ENCODE measurements around the gene MICU1. TPM values are rescaled to one million over a fixed set of nuclear protein-coding genes. Genes with fewer than 3 reads are reported as not detected.
"Not testable (repeated sequence)": the region's sequence is repeated elsewhere in the genome, so short reads cannot be mapped to it uniquely, and the experiment has no call there.

The MICU1 gene
- polyA plus RNA-seq, 1 donor = 79.2 TPM

DNA sequence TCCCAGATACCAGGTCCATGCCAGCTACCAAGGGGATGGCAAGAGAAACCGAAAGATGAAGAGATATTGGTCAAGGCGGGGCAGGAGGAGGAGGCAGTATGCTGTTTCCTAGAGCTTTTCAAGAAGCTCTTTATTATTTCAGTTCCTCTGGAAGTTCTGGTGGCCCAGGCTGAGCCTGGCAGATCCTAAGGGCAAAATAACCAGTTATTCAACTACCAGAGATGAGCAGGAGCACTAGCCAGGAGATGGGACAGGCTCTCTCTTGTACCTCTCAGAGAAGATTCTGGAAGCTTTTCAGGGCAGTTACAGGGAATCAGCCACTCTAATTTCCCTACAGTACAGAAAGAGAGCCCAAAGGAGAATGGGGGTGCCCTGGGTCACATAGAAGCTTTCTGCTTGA is 276.4 kb downstream of the MICU1 start:
- DNase-seq = no peak

DNA sequence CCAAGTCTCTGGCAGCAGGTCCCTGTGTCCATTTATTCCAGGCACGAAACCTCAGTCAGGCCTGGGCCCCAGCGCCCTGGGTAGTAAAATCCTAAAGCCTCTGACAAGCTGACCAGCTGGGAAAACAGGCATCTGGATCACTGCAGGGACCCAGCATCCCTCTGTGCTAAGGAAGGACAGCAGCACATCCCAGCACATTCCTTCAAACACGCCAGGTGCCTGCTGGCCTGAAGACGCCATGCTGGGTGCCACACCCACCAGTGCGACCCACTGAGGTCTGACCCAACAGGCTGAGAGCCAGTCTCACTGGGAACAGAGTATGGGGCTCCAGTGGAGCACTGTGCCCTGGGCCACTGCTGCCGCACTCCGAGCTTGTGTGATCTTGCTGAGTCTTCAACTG is 277.6 kb downstream of the MICU1 start:
- DNase-seq = no peak

DNA sequence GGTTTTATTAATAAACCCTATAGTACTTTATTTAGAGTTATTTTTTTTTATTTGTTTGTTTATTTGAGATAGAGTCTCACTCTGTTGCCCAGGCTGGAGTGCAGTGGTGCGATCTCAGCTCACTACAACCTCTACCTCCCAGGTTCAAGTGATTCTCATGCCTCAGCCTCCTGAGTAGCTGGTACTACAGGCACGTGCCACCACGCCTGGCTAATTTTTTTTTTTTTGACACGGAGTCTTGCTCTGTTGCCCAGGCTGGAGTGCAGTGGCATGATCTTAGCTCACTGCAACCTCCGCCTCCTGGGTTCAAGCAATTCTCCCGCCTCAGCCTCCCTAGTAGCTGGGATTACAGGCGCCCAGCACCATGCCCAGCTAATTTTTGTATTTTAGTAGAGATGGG is 279.8 kb downstream of the MICU1 start:
- DNase-seq = not testable (repeated sequence)

DNA sequence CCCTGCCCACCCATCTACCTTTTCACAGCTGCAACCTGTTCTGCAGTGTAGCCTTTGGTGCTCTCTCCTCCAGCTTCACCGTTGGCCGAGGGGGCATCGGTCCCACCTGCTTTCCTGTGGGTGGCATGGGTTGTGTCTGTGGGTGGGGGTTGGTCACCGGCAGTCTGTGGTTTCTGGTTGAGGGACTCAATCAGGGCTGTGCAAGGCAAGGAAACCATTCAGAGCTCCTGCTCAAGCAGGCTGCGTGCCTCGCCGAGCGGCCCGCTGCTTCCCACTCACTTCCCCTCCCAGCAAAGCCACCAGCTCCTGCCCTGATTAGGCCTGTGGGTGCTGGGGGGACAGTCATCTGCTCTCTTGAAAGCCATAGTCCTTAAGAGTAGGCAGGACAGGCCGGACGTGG is 280.9 kb downstream of the MICU1 start:
- no peak for DNase-seq

DNA sequence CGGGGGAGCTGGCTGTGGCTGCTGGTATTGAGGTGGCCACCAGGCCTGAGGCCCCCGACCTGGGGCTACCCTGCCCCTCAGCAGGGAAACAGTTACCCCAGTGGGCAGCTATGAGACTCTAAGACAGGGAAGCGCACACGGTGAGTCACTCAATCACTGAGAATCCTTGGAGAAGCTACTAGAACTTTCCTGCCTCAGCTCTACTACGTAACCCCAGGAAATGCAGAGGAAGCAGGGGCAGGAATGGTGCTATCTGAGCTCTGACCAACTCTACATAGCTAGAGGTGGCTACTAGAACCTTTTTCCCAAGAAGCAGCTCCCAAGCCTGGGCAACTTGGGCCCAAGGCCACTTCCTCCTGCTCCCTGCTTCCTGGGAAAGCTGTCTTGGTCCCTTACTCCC is 283.0 kb downstream of the MICU1 start:
- no peak for DNase-seq

DNA sequence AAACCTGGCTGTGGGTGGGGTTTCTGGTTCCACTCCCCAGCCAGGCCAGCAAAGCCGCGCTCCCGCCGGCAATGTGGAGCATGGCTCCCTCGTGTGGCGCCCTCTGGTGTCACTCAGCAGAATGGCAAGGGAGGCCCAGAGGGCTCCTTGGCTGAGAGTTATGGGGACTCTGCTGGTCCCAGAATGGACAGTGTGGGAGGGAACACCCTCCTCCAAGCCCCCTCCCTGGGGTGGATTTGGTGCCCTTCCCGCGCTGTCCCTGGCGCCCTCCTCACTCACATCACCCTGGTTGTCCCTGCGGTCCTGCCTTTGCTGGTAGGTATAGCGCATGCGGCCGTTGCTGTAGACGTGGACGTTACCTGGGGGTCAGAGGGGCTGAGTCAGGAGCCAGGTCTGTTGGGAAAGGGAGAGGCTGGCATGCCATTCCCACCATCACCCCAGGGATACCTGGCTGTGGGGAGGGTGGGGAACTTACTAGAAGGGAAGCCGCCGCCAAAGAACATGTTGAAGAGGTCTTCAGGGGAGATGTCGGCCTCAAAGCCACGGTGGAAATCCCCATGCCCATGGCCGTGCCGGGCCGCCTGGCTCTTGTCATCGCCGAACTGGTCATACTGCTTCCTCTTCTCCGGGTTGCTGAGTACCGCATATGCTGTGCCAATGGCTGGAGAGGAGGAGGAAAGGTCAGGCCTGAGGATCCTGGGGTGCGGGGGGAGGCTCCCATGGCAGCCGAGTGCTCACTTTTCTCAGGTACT is 285.2 kb downstream of the MICU1 start:
- no peak for DNase-seq

DNA sequence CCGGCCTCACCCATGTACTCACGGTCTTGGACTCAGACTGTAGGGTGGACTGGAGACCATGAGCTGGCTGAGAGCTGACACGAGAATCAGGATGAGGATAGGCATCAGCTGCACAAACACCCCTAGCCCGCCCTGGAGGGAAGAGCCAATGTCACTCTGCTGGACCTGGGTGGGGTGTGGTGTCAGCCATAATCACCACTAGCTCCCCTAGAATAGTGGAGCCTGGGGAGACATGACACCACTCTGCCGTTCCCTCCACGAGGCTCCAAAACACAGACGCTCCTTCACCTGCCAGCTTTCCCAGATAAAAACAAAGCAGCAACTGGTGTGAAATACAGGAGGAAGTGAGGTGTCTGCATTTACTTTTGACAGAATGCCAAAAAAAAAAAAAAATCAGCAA is 287.7 kb downstream of the MICU1 start:
- no peak for DNase-seq

DNA sequence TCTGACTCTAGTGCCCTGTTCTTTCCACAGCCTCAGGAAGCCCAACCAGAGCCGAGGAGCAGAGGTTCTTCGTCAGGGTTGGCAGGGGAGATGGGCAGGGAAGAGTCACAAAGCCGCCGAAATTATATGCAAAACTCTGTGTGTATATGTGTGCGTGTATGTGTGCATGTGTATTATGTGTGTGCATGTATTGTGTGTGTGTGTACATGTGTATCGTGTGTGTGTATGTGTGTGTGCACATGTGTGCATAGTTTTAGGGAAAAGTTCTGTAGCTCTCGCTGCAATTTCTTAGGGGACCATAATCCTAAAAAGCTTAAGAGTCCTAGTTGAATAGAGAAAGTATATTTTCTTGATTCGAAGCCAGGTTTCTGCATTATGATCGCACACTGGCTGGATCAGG is 288.2 kb downstream of the MICU1 start:
- no peak for DNase-seq

DNA sequence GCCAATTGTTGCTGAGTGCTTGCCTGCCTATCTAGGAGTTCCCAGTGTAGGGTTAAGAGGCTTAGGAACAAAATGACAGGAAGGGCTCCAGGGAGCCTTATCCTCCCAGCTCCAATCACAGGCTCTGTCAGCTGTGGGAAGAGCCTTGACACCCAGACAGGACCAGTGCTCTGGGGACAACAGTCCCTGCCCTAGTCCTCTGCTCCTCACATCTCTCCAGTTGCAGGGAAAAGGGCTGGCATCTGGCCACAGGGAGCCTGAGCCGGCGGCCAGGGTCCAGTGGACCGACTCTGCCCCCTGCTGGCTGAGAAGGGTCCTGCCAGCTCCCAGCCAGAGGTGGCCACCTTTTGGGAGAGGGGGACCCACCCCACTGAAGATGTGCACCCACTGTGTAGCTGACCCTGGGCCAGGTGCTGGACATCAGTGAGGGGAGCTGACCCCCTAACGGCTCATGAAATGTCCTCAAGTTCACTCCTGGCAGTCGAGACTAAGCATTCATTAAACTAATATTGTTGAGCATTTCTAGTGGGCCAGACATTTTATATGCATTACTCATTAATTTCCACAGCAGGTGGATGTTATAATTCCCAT is 288.7 kb downstream of the MICU1 start:
- no peak for DNase-seq

DNA sequence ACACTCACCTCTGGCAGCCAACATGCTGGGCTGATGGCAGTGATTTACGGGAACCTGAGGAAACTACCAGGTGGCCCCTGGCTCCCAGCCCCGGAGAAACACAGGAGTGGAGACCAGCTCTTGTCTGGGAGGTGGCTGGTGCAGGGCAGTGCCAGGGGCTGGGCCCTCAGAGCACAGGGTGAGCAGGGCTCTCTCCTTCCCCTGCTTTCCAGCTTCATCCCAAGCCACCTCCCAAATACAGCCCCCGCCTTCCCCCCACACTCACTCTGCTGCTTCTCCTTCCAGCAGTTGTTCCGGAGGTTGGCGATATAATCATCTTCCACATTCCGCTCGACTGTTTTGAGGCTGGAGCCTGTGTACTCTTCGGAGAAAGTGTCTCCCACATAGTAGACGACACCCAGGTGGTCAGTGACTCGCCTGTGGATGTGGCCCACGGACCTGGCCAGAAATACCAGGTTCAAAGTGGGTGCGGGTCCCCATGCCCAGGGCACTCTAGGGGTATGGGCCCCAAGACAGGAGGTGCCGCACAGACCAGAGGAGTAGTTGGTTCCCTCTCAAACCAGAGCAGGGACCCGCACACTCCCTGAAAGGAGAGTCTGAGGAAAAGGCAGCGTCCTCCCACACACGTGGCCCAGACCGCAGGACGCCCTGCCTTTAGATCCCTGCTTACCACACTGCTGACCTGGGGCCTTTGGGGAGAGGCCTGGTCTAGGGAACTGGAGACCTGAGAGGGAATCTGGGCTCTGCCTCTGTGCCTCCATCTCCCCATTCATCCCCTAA is 289.4 kb downstream of the MICU1 start:
- DNase-seq = no peak

DNA sequence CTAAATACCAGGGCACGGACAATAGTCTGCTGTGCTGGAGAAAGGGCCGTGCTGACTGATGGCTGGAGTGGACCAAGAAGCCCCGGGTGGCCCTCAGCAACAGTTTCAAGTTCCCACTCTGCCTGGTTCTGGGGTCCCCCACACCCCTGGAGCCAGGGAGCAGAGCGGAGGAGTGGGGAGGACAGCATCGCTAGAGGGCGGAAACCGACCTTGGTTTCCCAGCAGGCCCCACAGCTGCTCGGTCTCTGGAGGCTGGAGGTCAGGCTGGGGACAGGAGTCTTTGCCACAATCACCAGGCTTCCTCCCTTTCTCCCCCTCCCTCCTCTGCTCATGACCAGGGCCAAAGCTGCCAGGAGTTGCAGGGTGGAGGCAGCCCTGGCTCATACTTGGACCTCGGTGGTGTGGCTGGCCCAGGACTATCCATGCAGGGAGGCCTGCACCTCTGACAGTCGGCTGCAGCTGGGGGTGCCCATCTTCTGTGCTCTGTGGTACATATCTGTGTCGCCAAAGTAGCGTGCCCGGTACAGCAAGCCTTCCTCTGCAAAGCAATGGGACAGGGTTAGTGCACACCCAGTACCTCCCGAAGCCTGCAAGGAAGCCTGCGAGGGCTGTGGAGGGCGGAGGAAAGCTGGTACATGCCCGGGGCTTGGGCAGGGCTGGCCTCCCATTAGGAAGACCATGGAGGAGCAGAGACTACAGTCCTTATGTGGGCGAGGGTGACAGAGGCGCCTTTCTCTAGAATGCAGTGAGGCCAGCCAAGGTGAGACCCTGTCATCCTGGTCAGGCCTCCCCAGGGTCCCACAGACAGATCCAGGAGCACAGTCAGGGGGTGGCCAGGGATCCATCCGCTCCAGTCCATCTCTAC is 290.3 kb downstream of the MICU1 start:
- no peak for DNase-seq

DNA sequence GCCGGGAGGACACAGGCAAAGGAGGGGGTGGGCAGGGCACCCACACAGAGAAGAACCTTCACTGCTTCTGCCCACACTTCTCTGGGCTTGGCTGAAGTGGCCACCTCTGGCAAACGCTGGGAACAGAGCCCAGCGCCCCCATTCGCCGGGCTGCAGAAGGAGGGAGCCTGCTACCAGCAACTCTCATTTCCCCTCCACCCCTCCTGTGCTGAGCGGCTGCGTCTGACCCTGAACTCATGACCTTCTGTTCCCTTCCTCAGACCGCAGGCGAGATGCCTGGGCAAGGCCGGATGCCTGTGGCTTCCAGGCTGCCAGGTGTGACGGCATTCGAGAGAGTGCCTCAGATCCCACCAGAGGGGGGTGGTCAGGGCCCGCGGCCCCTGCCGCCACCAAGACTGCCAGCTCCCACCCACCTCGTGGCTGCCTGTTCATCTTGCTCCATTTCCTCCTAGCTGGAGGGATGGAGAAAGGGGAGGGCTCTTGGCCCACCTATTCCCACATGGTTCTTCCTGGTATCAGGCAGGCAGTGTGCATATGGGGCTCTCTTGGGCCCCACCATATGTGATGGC is 291.0 kb downstream of the MICU1 start:
- no peak for DNase-seq

DNA sequence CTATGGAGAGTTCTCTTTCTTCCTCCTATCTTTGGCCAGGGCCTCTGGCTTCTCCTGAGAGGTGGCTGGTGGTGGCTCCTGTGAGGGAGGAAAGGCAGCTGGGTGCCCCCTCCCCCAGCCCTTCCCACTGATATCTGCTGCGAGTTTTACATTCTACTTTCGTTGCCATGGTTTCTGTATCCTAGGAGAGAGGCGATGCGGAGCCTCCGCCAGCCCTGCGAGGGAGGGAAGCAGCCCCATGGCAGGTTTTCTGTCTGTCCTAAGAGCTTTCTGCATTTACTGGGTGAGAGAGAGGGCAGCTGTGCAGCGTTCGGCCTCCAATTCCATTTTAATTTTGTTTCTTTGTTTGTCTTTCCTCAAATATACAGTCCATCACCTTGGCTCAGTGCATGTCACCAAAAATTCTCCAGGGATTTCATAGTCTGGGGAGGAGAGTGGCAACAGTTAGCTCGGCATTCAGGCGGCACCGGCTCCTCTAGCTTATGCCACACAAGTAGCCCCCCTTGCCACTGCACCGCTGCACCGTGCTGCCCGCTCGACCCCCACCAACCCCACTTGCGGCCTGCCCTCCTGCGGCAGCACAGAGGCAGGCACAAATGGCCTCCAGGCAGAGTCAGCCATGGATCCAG is 291.6 kb downstream of the MICU1 start:
- DNase-seq = no peak

DNA sequence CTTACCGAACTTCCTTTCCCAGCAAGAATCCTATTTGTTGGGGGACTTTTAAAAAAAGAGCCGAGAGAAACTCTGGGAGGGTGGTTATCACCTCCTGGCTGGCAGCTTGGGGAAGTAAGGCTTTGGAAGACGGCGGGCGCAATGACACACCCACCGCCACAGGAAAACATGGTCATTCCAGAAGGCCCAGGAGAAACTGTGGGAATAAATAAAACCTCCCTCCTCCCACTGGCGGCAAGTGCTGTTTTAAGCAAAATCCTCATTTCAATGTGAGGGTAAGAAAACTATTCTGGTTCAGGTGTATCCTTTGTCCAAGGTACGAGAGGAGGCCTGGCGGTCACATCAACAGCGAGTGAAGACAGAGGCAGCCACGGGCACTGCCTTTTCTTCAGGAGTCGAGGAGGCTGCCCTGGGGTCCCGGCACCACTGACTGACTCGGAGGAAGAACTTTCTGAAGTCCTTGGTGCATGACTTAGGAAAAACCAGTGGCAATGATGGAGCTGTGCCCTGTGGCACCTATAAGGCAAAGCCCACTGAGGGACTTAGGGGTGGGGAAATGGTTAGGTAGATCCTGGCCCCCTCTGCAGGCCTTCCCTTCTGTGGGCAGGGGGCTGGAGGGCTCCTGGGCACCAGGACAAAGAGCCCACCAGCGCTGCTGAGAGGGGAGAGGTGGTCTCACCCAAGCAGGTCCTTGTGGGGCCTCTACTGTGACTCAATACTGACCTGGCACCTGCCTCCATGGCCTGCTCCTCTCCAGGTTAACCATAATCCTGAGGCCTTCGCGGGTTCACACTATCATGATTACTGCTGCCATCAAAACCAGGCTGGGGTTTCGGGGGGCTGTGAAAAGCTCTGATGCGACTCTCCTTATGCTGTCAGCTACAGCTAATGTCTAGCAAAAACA is 292.5 kb downstream of the MICU1 start:
- DNase-seq = no peak

DNA sequence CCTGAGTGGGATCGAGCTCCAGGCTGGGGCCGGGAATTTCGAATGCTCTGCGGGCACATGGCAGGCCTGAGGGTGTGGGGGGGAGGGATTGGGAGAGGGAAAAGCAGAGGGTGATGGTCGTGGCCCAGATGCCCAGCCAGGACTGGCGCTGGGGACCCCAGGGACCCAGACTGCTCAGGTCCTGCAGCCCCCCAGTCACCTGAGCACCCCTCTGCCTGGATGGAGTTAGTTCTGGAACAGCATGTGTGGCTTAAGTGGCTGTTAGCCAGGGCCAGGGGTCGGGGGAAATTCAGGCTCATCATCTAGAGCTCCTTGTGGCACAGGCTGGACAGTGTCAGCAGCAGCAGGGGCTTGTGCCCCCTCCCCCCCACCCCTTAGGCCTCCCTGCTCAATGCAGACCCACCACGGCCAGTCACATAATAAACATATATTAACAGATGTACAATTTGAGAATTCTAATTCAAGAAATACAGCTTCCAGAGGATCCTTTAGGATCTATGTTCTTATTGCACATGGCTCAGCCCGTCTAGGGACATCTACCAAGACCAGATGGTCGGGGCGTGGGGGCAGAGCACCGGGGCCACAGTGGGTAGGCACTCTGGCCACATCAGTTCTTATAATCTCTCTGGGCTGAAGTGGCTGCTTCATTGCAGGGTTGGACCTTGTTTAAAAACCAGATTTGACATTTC is 293.3 kb downstream of the MICU1 start:
- no peak for DNase-seq

DNA sequence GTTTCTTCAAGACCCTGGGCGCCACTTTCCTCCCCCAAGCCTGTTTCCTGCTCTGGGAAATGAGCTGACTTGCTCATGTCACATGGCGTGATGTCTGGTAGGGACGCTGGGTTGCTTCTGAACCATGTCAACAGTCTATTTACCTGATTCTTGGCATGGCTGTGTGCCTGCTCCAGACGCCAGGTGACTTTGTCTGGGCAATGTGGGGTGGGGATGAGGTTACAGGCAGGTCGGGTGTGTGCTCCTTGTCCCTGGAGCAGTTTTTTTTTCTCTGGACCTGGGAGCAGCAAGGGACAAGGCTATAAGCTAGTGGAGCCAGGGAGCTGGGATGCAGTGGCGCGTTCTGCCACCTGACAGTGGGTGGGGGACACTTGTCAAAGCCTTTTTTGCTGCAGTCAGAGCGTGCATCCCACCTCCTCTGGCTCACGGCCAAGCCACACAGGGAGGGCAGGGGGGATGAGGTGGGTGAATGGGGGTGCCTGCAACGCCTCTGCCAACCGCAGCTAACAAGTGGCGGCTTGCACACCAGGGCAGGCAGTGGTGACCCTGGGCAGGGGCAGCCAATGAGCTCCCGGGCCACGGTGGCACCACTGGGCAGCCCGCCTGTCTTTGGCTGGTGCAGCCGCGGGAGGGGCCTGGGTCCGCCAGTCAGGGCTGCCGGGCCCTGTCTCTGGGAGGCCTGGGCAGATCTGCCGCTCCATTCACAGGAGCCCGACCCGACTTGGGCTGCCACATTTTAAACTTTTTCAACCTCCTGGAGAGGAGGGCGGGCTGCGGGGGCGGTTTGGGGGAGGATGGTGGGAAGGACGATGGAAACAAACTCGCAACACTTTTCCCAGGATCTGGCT is 294.1 kb downstream of the MICU1 start:
- peak; percentile 88 for DNase-seq

DNA sequence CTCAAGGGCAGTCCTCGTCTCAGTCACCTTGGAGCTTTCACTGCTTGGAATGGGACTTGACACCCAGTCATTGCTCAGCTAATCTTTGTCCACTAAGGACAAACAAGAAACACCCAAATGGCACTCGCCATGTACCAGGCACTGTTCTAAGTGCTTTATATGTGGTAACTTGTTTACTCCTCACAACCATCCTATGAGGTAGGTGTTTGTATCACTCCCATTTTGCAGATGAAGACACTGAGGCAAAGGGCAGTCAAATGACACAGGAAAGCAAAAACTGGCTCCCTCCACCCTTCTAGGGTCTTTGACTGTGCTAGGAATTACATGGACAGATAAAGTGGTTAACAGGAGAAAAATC is 295.8 kb downstream of the MICU1 start:
- no peak for DNase-seq

DNA sequence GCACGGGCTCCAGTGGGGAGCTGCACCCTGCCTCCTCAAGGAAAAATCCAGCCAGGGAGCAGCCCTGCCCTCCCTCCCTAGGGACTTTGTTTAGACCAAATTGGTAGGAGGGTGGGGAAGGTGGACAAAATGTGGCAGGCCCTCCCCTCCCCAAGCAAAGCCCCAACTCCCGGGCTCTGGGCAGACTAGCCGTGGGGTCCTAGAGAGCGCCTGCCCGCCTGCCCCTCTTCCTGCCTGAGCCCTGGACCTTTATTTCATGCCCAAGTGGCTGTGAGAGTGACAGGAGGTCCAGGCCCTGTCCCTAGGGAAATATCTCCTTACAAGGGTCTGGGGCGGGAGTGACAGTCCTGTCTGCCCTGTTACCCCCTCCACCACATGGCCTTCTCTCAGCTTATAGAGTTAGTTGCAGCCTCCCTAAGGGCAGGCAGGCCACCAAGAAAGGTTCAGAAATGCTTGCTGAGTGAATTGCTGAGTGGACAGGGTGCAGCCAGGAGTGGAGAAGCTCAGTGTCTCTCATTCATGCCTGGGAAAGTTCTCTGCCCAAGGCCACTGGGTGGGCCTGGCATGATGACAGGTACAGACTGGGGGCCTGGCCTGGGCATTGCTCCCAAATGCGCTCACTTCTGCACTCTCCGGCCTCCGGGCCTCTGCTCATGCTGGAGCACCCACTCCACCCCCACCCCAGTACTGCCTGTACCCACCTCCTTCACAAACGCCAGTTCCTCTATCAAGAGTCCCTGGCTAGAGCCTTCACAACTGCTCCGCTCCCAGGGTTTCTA is 296.4 kb downstream of the MICU1 start:
- no peak for DNase-seq

Data from left kidney (tissue), 2 donors.